Measurements from ENCODE around the gene P2RX2.

Gene P2RX2

DNA sequence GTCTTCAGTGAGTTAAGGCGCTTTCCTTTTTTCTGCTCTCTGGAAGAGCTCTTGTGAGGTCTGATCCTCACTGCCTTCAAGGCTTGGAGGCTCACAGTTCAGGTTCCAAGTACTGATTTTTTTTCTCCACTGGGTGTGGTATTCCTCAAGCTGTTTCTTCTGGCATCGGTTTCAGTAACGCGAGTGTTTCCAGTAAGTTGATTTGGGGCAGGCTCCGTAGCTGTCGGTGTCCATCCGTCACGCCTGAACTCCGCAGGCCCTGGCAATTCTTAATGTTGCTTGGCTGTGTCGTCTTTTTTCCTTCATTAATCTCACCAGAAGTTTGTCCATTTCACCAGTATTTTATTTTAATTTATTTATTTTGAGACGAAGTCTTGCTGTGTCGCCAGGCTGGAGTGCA, 38.8 kb upstream of the P2RX2 start:
- TF ChIP-seq FOXP2 (optimal IDR thresholded peaks at IDR 0.05; ENCODE audit: control extremely low read depth, extremely low read length, insufficient read depth) (no peak), EZH2 (IDR thresholded peaks at IDR 0.05) (no peak), POLR2AphosphoS5 (IDR thresholded peaks at IDR 0.05; ENCODE audit: borderline replicate concordance, low read depth, low read length) (no peak)
- Histone ChIP-seq H3K9me3 (ENCODE audit: low read depth, low read length) (no peaks in the 10 kb centered on the region), H3K27ac (no peak overlapping the region), H3K9ac (ENCODE audit: insufficient read length) (no peak overlapping the region), H3K4me3 (no peak overlapping the region), H3K36me3 (ENCODE audit: insufficient read depth, low read length) (peaks cover 9% of the 10 kb centered on the region; the same call in 1 of the 2 replicates)
- DNase-seq (ENCODE audit: low read depth, low spot score): no peak

- no peak for TF ChIP-seq POLR2AphosphoS5 (IDR thresholded peaks at IDR 0.05; ENCODE audit: borderline replicate concordance, low read depth, low read length)
- TF ChIP-seq EZH2 (IDR thresholded peaks at IDR 0.05): no peak
Observed at GRCh38 chr12:132580701-132581292, 37.8 kb upstream of the P2RX2 start.

DNA sequence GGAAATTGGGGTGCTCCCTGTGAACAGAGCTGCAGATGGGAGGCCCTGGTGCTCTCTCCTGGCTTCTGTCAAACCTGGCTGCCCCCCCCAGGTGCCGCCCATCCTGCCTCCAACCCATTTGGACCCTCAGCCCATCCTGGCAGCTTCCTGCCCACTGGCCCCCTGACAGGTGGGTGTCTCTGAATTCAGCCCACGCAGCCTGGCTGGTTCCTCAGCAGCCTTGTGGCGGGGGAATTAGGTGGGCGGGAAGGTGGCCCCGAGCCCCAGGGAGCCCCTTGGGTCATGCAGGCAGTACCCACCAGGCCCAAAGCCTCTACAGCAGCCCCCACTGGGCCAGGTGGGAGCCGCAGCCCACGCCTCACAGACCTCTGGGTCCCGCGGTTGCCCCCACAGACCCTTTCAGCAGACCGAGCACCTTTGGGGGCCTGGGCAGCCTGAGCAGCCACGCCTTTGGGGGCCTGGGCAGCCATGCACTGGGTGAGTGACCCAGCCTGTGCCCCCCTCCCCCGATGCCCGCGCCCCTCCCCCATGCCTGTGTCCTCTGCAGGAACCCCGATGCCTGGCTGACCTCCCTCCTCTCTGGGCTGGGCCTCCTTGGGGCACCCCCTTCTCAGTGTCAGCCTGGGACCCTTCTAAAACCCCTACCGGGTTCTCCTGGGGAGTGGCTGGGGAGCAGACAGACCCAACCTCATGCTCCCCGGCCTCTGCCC, 37.1 kb upstream of the P2RX2 start:
- no peak for DNase-seq (ENCODE audit: low read depth, low spot score)
- Histone ChIP-seq H3K9me3 (ENCODE audit: low read depth, low read length) (no peaks in the 10 kb centered on the region), H3K27ac (no peak overlapping the region), H3K36me3 (ENCODE audit: insufficient read depth, low read length) (peaks cover 9% of the 10 kb centered on the region; the same call in 1 of the 2 replicates), H3K9ac (ENCODE audit: insufficient read length) (no peak overlapping the region), H3K4me3 (no peak overlapping the region)
- TF ChIP-seq POLR2AphosphoS5 (IDR thresholded peaks at IDR 0.05; ENCODE audit: borderline replicate concordance, low read depth, low read length): no peak
- TF ChIP-seq EZH2 (IDR thresholded peaks at IDR 0.05): no peak
- TF ChIP-seq FOXP2 (optimal IDR thresholded peaks at IDR 0.05; ENCODE audit: control extremely low read depth, extremely low read length, insufficient read depth): no peak

More at GRCh38 chr12:132580701-132581292, 37.8 kb upstream of the P2RX2 start:
- Histone ChIP-seq H3K36me3 (ENCODE audit: insufficient read depth, low read length) (peaks cover 9% of the 10 kb centered on the region; the same call in 1 of the 2 replicates), H3K4me3 (no peak overlapping the region), H3K9ac (ENCODE audit: insufficient read length) (no peak overlapping the region), H3K9me3 (ENCODE audit: low read depth, low read length) (no peaks in the 10 kb centered on the region), H3K27ac (no peak overlapping the region)
- no peak for DNase-seq (ENCODE audit: low read depth, low spot score)

GRCh38 chr12:132582058-132582420, 36.5 kb upstream of the P2RX2 start:
- Histone ChIP-seq H3K27ac (no peak overlapping the region), H3K4me3 (no peak overlapping the region), H3K9me3 (ENCODE audit: low read depth, low read length) (no peaks in the 10 kb centered on the region), H3K9ac (ENCODE audit: insufficient read length) (no peak overlapping the region), H3K36me3 (ENCODE audit: insufficient read depth, low read length) (peaks cover 9% of the 10 kb centered on the region; the same call in 1 of the 2 replicates)
- DNase-seq (ENCODE audit: low read depth, low spot score): no peak
- TF ChIP-seq EZH2 (IDR thresholded peaks at IDR 0.05) (no peak), POLR2AphosphoS5 (IDR thresholded peaks at IDR 0.05; ENCODE audit: borderline replicate concordance, low read depth, low read length) (no peak), FOXP2 (optimal IDR thresholded peaks at IDR 0.05; ENCODE audit: control extremely low read depth, extremely low read length, insufficient read depth) (no peak)

GRCh38 chr12:132582582-132583410, 35.8 kb upstream of the P2RX2 start:
- no peak overlapping the region for H3K27ac ChIP-seq
- DNase-seq (ENCODE audit: low read depth, low spot score): no peak
- H3K4me3 ChIP-seq: no peak overlapping the region
- no peak for TF ChIP-seq FOXP2 (optimal IDR thresholded peaks at IDR 0.05; ENCODE audit: control extremely low read depth, extremely low read length, insufficient read depth)
- TF ChIP-seq POLR2AphosphoS5 (IDR thresholded peaks at IDR 0.05; ENCODE audit: borderline replicate concordance, low read depth, low read length): no peak
- TF ChIP-seq EZH2 (IDR thresholded peaks at IDR 0.05): no peak
- H3K9me3 ChIP-seq (ENCODE audit: low read depth, low read length): no peaks in the 10 kb centered on the region
- H3K36me3 ChIP-seq (ENCODE audit: insufficient read depth, low read length): peaks cover 6% of the 10 kb centered on the region; the same call in 1 of the 2 replicates
- no peak overlapping the region for H3K9ac ChIP-seq (ENCODE audit: insufficient read length)

DNA sequence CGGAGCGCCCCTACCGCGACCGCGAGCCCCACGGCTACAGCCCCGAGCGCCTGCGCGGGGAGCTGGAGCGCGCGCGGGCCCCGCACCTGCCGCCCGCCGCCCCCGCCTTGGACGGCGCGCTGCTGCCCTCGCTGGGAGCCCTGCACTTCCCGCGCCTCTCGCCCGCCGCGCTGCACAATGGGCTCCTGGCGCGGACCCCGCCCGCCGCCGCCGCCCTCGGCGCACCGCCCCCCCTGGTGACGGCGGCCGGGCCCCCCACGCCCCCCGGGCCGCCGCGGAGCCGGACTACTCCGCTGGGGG, 35.2 kb upstream of the P2RX2 start:
- Histone ChIP-seq H3K9me3 (ENCODE audit: low read depth, low read length) (no peaks in the 10 kb centered on the region), H3K9ac (ENCODE audit: insufficient read length) (no peak overlapping the region), H3K36me3 (ENCODE audit: insufficient read depth, low read length) (peaks cover 3% of the 10 kb centered on the region; the same call in 1 of the 2 replicates), H3K4me3 (no peak overlapping the region), H3K27ac (no peak overlapping the region)
- TF ChIP-seq FOXP2 (optimal IDR thresholded peaks at IDR 0.05; ENCODE audit: control extremely low read depth, extremely low read length, insufficient read depth): no peak
- TF ChIP-seq POLR2AphosphoS5 (IDR thresholded peaks at IDR 0.05; ENCODE audit: borderline replicate concordance, low read depth, low read length): no peak
- no peak for TF ChIP-seq EZH2 (IDR thresholded peaks at IDR 0.05)
- DNase-seq (ENCODE audit: low read depth, low spot score): no peak

- no peak overlapping the region for H3K9ac ChIP-seq (ENCODE audit: insufficient read length)
- H3K4me3 ChIP-seq: no peak overlapping the region
- no peaks in the 10 kb centered on the region for H3K9me3 ChIP-seq (ENCODE audit: low read depth, low read length)
- no peak for DNase-seq (ENCODE audit: low read depth, low spot score)
- TF ChIP-seq POLR2AphosphoS5 (IDR thresholded peaks at IDR 0.05; ENCODE audit: borderline replicate concordance, low read depth, low read length) (no peak), FOXP2 (optimal IDR thresholded peaks at IDR 0.05; ENCODE audit: control extremely low read depth, extremely low read length, insufficient read depth) (no peak), EZH2 (IDR thresholded peaks at IDR 0.05) (no peak)
- H3K36me3 ChIP-seq (ENCODE audit: insufficient read depth, low read length): peaks cover 3% of the 10 kb centered on the region; the same call in 1 of the 2 replicates
- no peak overlapping the region for H3K27ac ChIP-seq
Observed at GRCh38 chr12:132583736-132584135, 34.8 kb upstream of the P2RX2 start.

DNA sequence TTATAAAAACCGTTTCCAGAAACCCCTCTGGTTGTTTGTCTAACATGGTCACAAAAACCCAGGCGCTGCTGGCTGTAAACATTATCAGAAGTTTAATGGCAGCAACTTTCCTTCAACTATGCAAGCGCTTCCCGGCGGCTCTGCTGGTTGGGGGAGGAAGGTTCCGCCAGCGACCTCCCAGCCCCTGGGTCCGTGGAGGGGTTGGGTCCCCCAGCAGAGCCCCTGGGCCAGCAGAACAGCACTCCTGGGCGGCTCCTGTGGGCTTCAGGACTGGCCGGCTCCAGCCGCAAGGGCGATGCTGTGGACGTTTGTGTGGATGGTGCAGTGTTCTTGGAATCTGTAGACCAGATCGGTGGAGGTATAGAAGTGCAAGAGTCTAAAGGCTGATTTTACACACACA, 34.1 kb upstream of the P2RX2 start:
- no peak overlapping the region for H3K4me3 ChIP-seq
- TF ChIP-seq EZH2 (IDR thresholded peaks at IDR 0.05) (no peak), FOXP2 (optimal IDR thresholded peaks at IDR 0.05; ENCODE audit: control extremely low read depth, extremely low read length, insufficient read depth) (no peak)
- H3K9ac ChIP-seq (ENCODE audit: insufficient read length): no peak overlapping the region
- H3K27ac ChIP-seq: no peak overlapping the region
- no peaks in the 10 kb centered on the region for H3K9me3 ChIP-seq (ENCODE audit: low read depth, low read length)
- DNase-seq (ENCODE audit: low read depth, low spot score): no peak
- peaks cover 3% of the 10 kb centered on the region; the same call in 1 of the 2 replicates for H3K36me3 ChIP-seq (ENCODE audit: insufficient read depth, low read length)

Data from SK-N-MC (cell line).